Stimulated activated CD8-positive, alpha-beta memory T cell treated with anti-CD3 and anti-CD28 coated beads, Interleukin-7, amount 100 ng/mL, for 4 hours (primary cell): Measurements from ENCODE around the gene B2M.
"Not testable (repeated sequence)": the region's sequence is repeated elsewhere in the genome, so short reads cannot be mapped to it uniquely, and the experiment has no call there.

Experiments used
- DNase-seq, 2 donors: peaks; one replicate each; pipeline ENCODE4 v3.0.0-alpha.2; 2020; ENCODE audit warnings: low read depth in 2 of 2

The B2M gene

DNA sequence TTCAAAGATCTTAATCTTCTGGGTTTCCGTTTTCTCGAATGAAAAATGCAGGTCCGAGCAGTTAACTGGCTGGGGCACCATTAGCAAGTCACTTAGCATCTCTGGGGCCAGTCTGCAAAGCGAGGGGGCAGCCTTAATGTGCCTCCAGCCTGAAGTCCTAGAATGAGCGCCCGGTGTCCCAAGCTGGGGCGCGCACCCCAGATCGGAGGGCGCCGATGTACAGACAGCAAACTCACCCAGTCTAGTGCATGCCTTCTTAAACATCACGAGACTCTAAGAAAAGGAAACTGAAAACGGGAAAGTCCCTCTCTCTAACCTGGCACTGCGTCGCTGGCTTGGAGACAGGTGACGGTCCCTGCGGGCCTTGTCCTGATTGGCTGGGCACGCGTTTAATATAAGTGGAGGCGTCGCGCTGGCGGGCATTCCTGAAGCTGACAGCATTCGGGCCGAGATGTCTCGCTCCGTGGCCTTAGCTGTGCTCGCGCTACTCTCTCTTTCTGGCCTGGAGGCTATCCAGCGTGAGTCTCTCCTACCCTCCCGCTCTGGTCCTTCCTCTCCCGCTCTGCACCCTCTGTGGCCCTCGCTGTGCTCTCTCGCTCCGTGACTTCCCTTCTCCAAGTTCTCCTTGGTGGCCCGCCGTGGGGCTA lies at the start of gene B2M, which contains the start of gene PATL2:
B2M (plus strand) TSS at position 422 of the 647 bp plus-strand sequence; CDS start at position 452, 30 bp downstream.
PATL2 (minus strand) TSS at position 228 of the 647 bp plus-strand sequence. CDS start 34,833 bp downstream, outside the sequence.
- peak; percentile 88 to 96 for DNase-seq

GRCh38 chr15:44661576-44661975 lies 49.7 kb upstream of the B2M start:
- DNase-seq = no peak

GRCh38 chr15:44662478-44663409 lies 48.6 kb upstream of the B2M start:
- DNase-seq = peak; percentile 72 to 75

DNA sequence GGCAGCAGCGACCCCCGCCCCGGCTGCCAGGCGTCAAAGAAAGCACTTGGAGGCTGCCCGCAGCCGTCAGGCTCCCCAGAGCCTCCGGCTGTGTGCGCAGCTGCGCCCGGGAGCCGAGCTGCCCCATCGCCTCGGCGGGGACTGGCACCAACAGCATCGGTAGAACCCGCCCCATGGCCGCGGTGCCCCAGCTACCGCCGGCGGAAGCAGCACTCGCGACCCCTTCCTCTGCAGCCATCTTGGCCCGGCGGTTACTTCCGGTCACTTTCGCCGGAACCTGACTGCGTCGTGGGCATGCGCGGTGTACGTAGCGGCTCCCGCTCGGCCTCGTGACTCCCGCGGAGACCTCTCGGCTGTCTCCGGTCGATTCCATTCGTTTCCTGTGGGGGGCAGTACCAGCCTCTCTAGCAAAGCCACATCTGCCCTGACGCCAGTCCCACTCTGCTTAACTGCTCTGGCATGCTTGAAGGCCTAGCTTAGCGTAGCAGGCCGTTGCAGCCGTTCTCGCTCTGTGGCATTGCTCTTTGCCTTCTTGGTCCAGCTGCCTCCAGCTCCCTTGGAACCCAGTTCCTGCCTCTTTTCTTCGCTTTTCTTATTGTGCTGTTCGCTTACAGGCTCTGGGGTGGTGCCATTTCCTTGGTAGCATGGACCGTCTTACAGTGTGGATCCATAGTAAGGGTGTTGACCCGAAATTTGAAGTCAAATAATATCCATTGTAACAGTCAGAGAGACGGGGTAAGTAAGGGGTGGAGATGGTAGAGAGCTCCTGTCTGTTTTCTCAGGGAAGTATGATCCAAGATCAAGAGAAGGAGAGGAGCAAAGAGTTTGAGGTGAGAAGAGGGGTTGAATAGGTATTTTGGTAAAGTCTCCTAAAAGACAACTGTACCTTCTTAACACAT lies 47.7 kb upstream of the B2M start, which contains the start of gene SPG11:
SPG11 (minus strand) TSS at position 253 of the 899 bp plus-strand sequence; CDS start at position 238, 15 bp downstream.
- peak; percentile 93 to 97 for DNase-seq

DNA sequence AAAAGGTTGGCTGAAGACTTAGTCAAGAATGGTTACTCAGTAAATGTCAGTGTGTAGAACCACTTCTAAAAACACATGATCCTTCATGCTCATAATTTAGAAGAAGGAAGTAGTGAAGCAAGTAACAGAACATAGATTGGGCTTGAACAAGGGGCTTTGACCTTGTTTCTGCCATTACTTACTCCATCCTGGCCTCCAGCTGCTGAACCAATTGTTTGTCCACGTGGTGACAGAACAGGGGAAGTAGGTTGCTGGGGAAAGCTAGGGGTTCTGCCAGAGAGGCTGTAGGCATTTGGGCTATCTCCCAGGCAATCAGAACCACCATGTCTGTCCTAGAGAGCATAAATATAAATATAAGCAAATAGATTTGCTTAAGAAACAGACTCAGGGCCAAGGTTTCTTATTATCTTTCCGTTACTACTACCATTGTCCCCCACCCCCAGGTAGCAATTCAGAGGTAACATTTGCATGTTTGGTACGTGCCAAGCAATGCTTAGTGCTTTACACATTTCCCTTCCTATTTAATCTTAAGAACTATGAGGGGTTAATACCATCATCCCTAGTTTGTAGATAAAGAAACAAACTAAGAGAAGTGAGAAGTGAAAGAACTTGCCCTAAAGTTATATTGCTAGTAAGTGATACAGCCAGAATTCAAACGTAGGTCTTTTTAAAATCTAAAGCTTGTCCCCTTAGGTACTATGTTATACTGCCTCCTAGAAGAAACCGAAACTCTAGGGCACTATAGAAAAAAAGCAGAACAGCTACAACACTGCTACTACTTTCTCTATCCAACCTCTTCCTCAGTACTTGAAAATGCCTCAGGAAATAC lies 44.9 kb upstream of the B2M start:
- no peak for DNase-seq

- DNase-seq = no peak
These were observed 44.3 kb upstream of the B2M start for GRCh38 chr15:44667039-44667360.

DNA sequence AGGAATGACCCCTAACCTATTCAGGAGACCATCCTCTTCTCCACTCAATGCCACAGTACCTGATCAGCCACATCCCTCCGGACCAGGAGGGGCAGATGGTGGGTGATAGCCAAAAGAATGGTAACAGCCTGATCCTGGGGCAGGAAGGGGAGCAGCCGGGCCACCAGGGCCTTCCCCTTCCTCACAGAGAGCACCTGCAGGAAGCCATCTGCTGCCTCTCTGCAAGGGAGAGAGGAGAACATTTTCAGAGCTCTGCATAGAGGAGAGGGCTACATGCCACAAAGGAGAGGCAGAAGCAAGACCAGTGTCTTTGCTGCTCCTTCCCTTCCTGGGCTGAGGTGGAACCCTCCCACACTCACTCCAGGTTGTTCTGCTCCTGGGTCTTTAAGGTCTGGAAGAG lies 42.4 kb upstream of the B2M start:
- DNase-seq = no peak

GRCh38 chr15:44670087-44670950 lies 41.0 kb upstream of the B2M start:
- no peak for DNase-seq

- DNase-seq = no peak
These were observed 37.7 kb upstream of the B2M start for GRCh38 chr15:44673639-44674038.

DNA sequence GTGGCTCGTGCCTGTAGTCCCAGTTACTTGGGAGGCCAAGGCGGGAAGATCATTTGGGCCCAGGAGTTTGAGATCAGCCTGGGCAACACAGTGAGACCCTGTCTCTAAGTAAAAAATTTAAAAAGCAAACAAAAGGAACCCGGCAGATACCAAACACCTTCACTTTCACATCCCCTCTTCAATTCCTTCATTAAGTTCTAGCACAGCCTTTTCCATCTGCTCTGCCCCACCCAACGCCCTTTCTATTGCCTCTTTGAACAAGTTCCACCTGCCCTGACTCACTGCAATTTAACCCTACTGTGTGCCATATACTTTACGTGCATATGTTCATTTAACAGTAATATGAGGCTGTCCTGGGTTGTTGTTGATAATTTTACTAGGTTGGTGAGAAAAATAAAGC lies 35.4 kb upstream of the B2M start:
- DNase-seq = no peak

DNA sequence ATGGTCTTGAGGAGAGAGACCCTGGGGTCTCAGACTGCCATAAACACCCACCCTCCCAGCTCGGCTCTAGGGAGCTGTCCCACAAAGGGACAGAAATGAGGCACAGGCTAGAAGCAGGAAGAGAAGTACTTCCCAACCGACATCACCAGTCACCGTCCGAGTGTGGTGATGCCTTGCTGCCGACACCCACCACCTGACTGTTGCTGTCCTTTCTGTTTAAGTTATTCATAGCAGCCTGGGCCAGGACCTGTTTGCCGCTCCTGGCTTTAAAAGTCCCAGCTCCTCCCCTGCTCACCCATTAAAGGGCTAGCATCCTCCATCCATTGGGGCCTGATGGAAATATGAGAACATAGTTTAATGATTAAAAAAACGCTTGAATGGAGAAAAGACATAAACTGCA lies 34.6 kb upstream of the B2M start:
- DNase-seq = peak in 1 of 2 donors; percentile 21

- no peak for DNase-seq
These were observed 29.1 kb upstream of the B2M start for GRCh38 chr15:44682211-44682610.

GRCh38 chr15:44682809-44683682 lies 28.3 kb upstream of the B2M start:
- peak; percentile 62 to 63 for DNase-seq

DNA sequence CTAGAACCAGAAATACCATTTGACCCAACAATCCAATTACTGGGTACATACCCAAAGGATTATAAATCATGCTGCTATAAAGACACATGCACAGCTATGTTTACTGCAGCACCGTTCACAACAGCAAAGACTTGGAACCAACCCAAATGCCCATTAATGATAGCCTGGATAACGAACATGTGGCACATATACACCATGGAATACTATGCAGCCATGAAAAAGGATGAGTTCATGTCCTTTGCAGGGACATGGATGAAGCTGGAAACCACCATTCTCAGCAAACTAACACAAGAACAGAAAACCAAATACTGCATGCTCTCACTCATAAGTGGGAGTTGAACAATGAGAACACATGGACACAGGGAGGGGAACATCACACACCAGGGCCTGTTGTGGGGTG lies 22.0 kb upstream of the B2M start:
- not testable (repeated sequence) for DNase-seq

- DNase-seq = not testable (repeated sequence)
These were observed 21.1 kb upstream of the B2M start for GRCh38 chr15:44690245-44690644.

GRCh38 chr15:44692659-44693058 lies 18.7 kb upstream of the B2M start:
- DNase-seq = no peak

DNA sequence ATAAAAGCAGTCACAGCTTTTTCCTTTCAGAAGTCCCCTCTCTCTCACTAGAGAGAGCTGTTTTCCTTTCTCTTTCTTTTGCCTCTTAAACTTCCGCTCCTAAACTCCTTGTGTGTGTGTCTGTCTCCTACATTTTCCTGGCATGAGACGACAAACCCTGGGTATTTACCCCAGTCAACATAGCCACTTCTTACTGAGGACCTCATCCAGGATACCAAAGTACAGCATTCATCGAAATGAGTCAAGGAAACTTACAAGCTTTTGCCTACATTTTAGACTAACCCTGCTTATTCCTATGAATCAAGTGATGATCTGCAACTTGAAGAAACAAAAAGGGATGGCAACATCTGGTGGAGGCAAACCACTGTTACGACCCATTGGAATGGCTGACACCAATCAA lies 16.9 kb upstream of the B2M start:
- no peak for DNase-seq

- no peak for DNase-seq
These were observed 16.0 kb upstream of the B2M start for GRCh38 chr15:44695294-44695693.

- DNase-seq = no peak
These were observed 14.3 kb upstream of the B2M start for GRCh38 chr15:44697014-44697413.
